AG04450 (cell line): ENCODE data around the gene IGSF9B. TPM values are rescaled to one million over a fixed set of nuclear protein-coding genes. Genes with fewer than 3 reads are reported as not detected.

ENCODE experiments used
- CTCF ChIA-PET: fragments of 300-600, 350-600 bp; formaldehyde crosslinking; extraction: SDS; loops from one replicate; lab custom pipeline; 2022; ENCODE audit warnings: antibody characterized with exemption, inconsistent platforms; lab: Charles Lee
- POLR2A ChIA-PET: fragments of 350-600 bp; formaldehyde crosslinking; extraction: SDS; loops from one replicate; lab custom pipeline; 2021; ENCODE audit warnings: antibody characterized with exemption, inconsistent platforms; lab: Yijun Ruan, JAX
- DNase-seq: peaks from one replicate; pipeline ENCODE4 v3.0.0-alpha.2; 2011; ENCODE audit warnings: low read depth, low spot score
- H3K27ac ChIP-seq: one replicate; pipeline ENCODE4 v1.5.1; 2012; ENCODE audit warnings: low read depth, low read length, control low read depth
- H3K27me3 ChIP-seq: one replicate; pipeline ENCODE4 v1.6.0; 2012; ENCODE audit warnings: low read length; ENCODE audit not compliant: control insufficient read depth, insufficient read depth
- H3K4me3 ChIP-seq: 2 replicates; pipeline ENCODE4 v1.5.1; 2011; ENCODE audit warnings: mild to moderate bottlenecking, low read depth, low read length, control low read depth
- H3K9me3 ChIP-seq: 2 replicates; pipeline ENCODE4 v1.5.1; 2012; ENCODE audit warnings: low read length; ENCODE audit not compliant: control insufficient read depth, insufficient read depth
- polyA plus RNA-seq: library from polyadenylated mRNA; depleted of rRNA; stranded (reverse); fragments of >200 nt; gene quantifications from 2 replicates; pipeline ENCODE4 v1.2.3, GENCODE V29; 2011
- TF ChIP-seq, protein P1 (sequence below): IDR thresholded peaks from 2 replicates; pipeline ENCODE4 v1.5.1; 2011; ENCODE audit warnings: low read depth, low read length, control low read depth, inconsistent platforms

The IGSF9B gene
- polyA plus RNA-seq, 1 experiment: not detected

DNA sequence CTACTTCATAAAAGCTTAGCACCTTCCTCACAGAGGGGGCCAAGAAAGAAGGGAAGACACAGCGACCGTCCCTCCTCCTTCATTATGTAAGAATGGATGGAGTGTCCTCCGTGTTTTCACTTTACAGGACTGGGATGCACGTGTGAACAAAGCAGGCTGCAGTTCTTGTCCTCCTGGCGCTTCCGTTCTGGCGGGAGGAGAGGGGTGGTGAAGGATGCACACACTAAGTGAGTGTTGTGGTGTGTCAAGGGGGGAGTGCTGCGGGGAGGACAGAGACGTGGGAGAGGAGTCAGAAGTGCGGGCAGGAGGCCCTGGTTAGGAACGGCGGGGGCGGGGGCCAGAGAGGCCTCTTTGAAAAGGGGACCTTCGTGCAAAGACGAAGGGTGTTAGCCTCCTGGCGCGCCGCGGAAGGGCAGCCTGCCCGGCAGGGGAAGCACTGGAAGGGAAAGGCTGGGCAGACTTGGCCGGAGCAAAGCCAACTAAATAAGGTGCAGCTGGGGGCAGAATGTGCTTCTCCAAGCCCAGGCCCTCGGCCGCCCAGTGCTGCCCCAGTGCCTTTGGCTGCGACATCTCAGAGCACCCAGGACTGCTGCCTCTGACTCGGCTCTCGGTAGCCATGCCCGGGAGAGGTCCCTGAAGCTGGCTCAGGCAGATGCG is 27.0 kb upstream of the IGSF9B start:
- H3K4me3 ChIP-seq: no peak overlapping the region
- ChIA-PET POLR2A (no interaction called here), CTCF (no interaction called here)
- no peak overlapping the region for H3K27ac ChIP-seq
- TF ChIP-seq, protein P1, sequence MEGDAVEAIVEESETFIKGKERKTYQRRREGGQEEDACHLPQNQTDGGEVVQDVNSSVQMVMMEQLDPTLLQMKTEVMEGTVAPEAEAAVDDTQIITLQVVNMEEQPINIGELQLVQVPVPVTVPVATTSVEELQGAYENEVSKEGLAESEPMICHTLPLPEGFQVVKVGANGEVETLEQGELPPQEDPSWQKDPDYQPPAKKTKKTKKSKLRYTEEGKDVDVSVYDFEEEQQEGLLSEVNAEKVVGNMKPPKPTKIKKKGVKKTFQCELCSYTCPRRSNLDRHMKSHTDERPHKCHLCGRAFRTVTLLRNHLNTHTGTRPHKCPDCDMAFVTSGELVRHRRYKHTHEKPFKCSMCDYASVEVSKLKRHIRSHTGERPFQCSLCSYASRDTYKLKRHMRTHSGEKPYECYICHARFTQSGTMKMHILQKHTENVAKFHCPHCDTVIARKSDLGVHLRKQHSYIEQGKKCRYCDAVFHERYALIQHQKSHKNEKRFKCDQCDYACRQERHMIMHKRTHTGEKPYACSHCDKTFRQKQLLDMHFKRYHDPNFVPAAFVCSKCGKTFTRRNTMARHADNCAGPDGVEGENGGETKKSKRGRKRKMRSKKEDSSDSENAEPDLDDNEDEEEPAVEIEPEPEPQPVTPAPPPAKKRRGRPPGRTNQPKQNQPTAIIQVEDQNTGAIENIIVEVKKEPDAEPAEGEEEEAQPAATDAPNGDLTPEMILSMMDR: no peak
- peaks cover 13% of the 10 kb centered on the region for H3K27me3 ChIP-seq
- no peak for DNase-seq
- no peaks in the 10 kb centered on the region for H3K9me3 ChIP-seq

GRCh38 chr11:133982876-133983275 is 26.1 kb upstream of the IGSF9B start:
- Histone ChIP-seq H3K9me3 (no peaks in the 10 kb centered on the region), H3K27ac (no peak overlapping the region), H3K27me3 (peaks cover 5% of the 10 kb centered on the region), H3K4me3 (no peak overlapping the region)
- TF ChIP-seq, protein P1: no peak
- POLR2A ChIA-PET: no interaction called here
- DNase-seq: no peak
- CTCF ChIA-PET: no interaction called here

GRCh38 chr11:133982151-133982550 is 25.4 kb upstream of the IGSF9B start:
- CTCF ChIA-PET: no interaction called here
- H3K27ac ChIP-seq: no peak overlapping the region
- TF ChIP-seq, protein P1: no peak
- H3K4me3 ChIP-seq: no peak overlapping the region
- POLR2A ChIA-PET: no interaction called here
- no peaks in the 10 kb centered on the region for H3K9me3 ChIP-seq
- DNase-seq: no peak
- peaks cover 5% of the 10 kb centered on the region for H3K27me3 ChIP-seq

DNA sequence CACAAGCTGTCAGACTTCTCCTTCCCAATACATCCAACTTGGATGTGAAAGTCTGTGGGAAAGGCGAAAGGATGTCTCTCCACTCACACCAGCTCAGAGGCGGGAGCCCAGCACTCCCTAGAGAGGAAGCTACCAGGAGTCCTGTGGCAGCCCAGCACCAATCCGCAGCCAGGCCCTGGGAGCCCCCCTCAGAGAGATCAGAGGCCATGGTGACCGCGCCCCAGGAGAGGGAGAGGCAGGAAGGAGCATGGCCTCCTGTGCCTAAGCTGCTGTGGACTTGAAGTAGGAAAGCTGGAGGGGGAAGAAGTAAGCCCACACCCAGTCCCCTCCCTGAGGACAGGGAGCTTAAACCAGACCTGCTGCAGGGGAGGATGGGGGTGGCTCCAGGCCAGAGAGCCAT is 24.4 kb upstream of the IGSF9B start:
- Histone ChIP-seq H3K27me3 (peaks cover 5% of the 10 kb centered on the region), H3K27ac (no peak overlapping the region), H3K4me3 (no peak overlapping the region), H3K9me3 (no peaks in the 10 kb centered on the region)
- DNase-seq: no peak
- TF ChIP-seq, protein P1: no peak
- ChIA-PET CTCF (no interaction called here), POLR2A (no interaction called here)

DNA sequence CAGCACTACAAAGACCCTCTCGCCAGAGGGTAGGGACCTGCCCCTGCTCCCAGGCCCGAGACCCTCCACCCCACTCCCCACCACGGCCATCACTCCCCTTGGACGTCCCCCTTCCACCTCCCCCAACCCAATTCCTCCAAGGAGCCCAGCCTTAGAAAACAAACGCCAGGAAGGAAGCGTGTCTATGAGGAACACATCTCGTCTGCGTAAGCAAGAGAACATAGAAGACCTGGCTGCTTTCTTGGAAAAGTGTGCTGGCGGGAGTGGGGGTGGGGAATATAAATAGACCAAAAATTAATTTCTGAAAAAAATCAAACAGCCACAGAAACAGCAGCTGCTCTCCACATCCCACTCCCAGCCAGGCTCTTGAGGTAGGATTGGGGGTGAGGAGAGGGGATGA is 23.9 kb upstream of the IGSF9B start:
- H3K27me3 ChIP-seq: peaks cover 1% of the 10 kb centered on the region
- CTCF ChIA-PET: no interaction called here
- POLR2A ChIA-PET: no interaction called here
- no peak overlapping the region for H3K27ac ChIP-seq
- no peak overlapping the region for H3K4me3 ChIP-seq
- DNase-seq: no peak
- TF ChIP-seq, protein P1: no peak
- H3K9me3 ChIP-seq: no peaks in the 10 kb centered on the region
